ENCODE measurements around the gene MROH7. TPM values are rescaled to one million over a fixed set of nuclear protein-coding genes. Genes with fewer than 3 reads are reported as not detected.
A peak's percentile ranks its signal among the peaks of the same experiment; 100 is the strongest.

Gene MROH7
- total RNA-seq, 2 donors from 2014 or later, result 3.7 to 5.5 TPM

DNA sequence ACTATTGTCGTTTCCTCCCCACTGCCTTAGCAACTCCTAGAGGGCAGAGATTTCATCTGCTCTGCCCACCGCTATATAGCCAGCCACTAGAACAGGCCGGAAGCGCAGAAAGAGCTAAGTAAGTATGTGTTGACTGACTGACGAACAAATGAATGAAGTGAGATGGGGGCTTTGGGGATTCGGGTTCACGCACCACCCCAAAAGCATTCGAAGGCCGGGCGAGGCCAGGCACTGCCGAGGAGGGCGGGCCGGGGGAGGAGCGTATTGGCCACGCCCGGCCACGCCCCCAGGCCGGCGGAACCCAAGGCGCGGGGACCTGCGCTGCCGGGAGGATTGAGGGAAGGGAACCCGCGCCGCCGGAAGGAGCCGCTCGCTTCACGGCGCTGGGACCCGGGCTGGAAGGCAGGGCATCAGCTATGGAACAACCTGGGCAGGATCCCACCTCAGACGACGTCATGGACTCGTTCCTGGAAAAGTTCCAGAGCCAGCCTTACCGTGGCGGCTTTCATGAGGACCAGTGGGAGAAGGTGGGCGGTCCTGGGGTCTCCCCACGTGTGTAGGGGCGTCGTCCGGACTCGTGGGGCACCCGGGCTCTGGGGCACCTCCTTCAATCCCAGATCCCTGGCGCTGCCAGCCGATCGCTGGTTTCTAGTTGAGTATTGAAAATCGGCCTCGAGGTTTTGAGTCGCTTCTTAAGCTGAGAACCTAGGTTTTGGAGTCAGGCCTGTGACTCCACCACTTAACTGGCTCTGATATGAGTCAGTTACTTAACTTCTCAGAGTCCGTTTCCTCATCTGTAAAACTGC is 74.1 kb downstream of the MROH7 start, which contains the start of gene TTC4:
TTC4 (plus strand) TSS at position 369 of the 806 bp plus-strand sequence; CDS start at position 417, 48 bp downstream.
- intact Hi-C loops (cut with DNase I), result no loop called here

DNA sequence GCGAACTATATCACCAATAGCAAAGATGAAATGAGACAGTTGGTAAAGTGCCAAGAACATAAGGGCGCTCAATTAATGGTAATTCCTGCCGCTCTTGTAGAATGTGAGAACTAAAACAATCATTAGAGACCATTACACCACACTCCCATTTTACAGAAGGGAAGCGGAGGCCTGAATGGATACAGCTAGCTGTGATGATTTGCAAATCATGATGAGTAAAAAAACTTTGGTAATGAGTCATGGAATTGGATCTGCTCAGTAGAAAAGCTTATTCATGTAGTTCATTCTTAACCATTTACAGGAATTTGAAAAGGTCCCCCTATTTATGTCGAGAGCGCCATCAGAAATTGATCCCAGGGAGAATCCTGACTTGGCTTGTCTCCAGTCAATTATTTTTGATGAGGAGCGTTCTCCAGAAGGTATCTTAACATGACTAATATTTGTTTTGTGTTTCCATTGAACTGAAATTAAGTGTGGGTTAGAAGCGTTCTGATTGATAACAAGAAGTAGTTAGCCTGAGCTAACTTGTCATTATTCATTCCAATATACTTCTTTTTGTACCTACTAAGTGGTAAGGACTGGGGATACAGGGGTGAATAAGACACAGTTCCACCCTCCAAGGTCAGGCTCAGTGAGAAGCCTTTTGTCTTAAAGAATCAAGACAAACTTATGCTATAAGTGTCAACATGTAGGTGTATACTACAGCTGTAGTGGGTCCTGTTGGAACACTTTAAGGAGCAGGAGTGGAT is 74.9 kb downstream of the MROH7 start:
- H3K9ac ChIP-seq (ENCODE audit: low read depth in 2 of 2, low read length in 2 of 2), result peak overlapping the region; percentile 86 to 87
- no peaks in the 10 kb centered on the region for H3K36me3 ChIP-seq
- H3K27ac ChIP-seq, result no peak overlapping the region
- no peaks in the 10 kb centered on the region for H3K27me3 ChIP-seq
- TF ChIP-seq, protein P1, sequence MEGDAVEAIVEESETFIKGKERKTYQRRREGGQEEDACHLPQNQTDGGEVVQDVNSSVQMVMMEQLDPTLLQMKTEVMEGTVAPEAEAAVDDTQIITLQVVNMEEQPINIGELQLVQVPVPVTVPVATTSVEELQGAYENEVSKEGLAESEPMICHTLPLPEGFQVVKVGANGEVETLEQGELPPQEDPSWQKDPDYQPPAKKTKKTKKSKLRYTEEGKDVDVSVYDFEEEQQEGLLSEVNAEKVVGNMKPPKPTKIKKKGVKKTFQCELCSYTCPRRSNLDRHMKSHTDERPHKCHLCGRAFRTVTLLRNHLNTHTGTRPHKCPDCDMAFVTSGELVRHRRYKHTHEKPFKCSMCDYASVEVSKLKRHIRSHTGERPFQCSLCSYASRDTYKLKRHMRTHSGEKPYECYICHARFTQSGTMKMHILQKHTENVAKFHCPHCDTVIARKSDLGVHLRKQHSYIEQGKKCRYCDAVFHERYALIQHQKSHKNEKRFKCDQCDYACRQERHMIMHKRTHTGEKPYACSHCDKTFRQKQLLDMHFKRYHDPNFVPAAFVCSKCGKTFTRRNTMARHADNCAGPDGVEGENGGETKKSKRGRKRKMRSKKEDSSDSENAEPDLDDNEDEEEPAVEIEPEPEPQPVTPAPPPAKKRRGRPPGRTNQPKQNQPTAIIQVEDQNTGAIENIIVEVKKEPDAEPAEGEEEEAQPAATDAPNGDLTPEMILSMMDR (IDR thresholded peaks at IDR 0.05), result no peak
- H3K4me3 ChIP-seq, result peak overlapping the region; percentile 85
- no peaks in the 10 kb centered on the region for H3K9me3 ChIP-seq
- intact Hi-C loops (cut with DNase I), result no loop called here
- DNase-seq, result no peak
- no peaks in the 10 kb centered on the region for H3K4me1 ChIP-seq

More for the DNA sequence above, 74.1 kb downstream of the MROH7 start, which contains the start of gene TTC4:
- TF ChIP-seq, protein P1 (IDR thresholded peaks at IDR 0.05), result no peak
- H3K27ac ChIP-seq, result peak within 1 kb of the TSS; percentile 64
- no peaks in the 10 kb centered on the region for H3K9me3 ChIP-seq
- no peaks in the 10 kb centered on the region for H3K27me3 ChIP-seq
- no peaks in the 10 kb centered on the region for H3K36me3 ChIP-seq
- H3K4me3 ChIP-seq, result peak within 1 kb of the TSS; percentile 85
- DNase-seq, result peak; percentile 88
- no peaks in the 10 kb centered on the region for H3K4me1 ChIP-seq
- peak within 1 kb of the TSS; percentile 86 to 87 for H3K9ac ChIP-seq (ENCODE audit: low read depth in 2 of 2, low read length in 2 of 2)

DNA sequence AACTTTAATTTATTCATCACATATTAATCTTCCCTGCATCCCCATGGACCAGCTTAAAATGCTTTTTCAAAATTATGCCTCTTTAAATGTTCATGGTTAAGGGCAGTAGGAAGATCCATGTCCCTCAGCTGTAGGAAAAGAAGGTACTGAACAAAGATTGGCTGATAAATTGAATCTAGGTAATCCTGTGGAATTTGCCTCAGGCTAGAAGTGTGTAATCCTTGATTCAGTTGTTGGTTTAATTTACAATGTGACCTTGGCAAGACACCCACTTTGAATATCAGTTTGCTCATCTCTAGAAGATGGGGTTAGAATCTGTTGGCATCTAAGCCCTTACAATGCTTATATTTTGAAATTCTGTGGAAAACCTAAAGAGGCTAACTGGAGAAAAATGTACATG is 80.1 kb downstream of the MROH7 start:
- no peak overlapping the region for H3K9ac ChIP-seq (ENCODE audit: low read depth in 2 of 2, low read length in 2 of 2)
- no peak for DNase-seq
- H3K27ac ChIP-seq, result no peak overlapping the region
- no peaks in the 10 kb centered on the region for H3K36me3 ChIP-seq
- TF ChIP-seq, protein P1 (IDR thresholded peaks at IDR 0.05), result no peak
- H3K27me3 ChIP-seq, result no peaks in the 10 kb centered on the region
- no peaks in the 10 kb centered on the region for H3K9me3 ChIP-seq
- no peak overlapping the region for H3K4me3 ChIP-seq
- intact Hi-C loops (cut with DNase I), result no loop called here
- H3K4me1 ChIP-seq, result no peaks in the 10 kb centered on the region

DNA sequence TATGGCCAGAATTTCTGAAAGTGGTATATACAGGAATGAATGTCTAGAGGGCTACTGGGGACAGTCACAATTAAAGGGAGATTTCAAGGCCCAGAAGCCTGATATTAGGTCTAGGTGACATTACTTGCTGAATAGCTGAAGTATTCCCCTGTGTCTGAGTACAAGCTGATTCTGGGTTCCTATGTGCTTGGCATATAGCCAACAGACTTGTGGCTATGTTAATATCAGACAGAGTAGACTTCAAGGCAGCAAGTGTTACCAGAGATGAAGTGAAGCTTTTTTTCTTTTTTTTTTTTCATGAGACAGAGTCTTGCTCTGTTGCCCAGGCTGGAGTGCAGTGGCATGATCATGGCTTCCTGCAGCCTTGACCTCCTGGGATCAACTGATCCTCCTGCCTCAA is 82.4 kb downstream of the MROH7 start:
- H3K27ac ChIP-seq, result no peak overlapping the region
- TF ChIP-seq, protein P1 (IDR thresholded peaks at IDR 0.05), result no peak
- no peaks in the 10 kb centered on the region for H3K27me3 ChIP-seq
- no peak overlapping the region for H3K9ac ChIP-seq (ENCODE audit: low read depth in 2 of 2, low read length in 2 of 2)
- intact Hi-C loops (cut with DNase I), result no loop called here
- no peak for DNase-seq
- no peaks in the 10 kb centered on the region for H3K9me3 ChIP-seq
- no peaks in the 10 kb centered on the region for H3K36me3 ChIP-seq
- no peak overlapping the region for H3K4me3 ChIP-seq
- no peaks in the 10 kb centered on the region for H3K4me1 ChIP-seq

DNA sequence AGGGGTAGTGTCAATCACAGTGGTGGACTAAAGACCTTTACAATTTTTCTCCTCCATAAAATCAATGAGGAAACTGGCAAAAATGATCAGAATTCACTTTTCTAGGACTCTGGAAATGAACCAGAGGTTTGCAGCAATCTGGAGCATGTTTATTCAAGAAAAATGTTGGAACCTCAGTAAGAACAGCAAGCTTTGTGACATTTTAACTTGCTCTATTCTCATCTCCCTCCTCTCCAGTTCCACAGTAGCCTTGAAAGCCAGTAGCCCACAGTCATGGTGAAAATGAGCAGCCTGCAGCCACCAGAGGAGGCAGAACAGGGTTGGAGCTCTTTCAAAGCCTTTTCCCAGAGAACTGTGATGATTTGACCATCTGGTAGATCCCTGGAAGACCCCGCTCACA is 83.2 kb downstream of the MROH7 start:
- DNase-seq, result no peak
- H3K27ac ChIP-seq, result no peak overlapping the region
- H3K36me3 ChIP-seq, result no peaks in the 10 kb centered on the region
- H3K27me3 ChIP-seq, result no peaks in the 10 kb centered on the region
- intact Hi-C loops (cut with DNase I), result no loop called here
- H3K4me1 ChIP-seq, result no peaks in the 10 kb centered on the region
- TF ChIP-seq, protein P1 (IDR thresholded peaks at IDR 0.05), result no peak
- no peak overlapping the region for H3K4me3 ChIP-seq
- H3K9me3 ChIP-seq, result no peaks in the 10 kb centered on the region
- no peak overlapping the region for H3K9ac ChIP-seq (ENCODE audit: low read depth in 2 of 2, low read length in 2 of 2)

Measured in colonic mucosa (tissue), 4 donors.